CD4-positive, alpha-beta T cell treated with Interleukin-12 subunit alpha and Interleukin-12 subunit beta, for 1 hour (primary cell): ENCODE data around the gene EMP1.

ENCODE experiments used
- DNase-seq: peaks from one replicate; pipeline ENCODE4 v3.0.0-alpha.2; 2020

EMP1 gene

GRCh38 chr12:13223941-13224340 lies 27.4 kb downstream of the EMP1 start:
- no peak for DNase-seq

- no peak for DNase-seq
Observed at GRCh38 chr12:13227191-13227590, 30.7 kb downstream of the EMP1 start.

- no peak for DNase-seq
Observed at GRCh38 chr12:13228579-13228978, 32.1 kb downstream of the EMP1 start.

GRCh38 chr12:13229504-13229903 lies 33.0 kb downstream of the EMP1 start:
- no peak for DNase-seq

GRCh38 chr12:13230500-13230899 lies 34.0 kb downstream of the EMP1 start:
- DNase-seq: no peak

GRCh38 chr12:13233830-13234641 lies 37.5 kb downstream of the EMP1 start:
- DNase-seq: peak; percentile 36

GRCh38 chr12:13238204-13238603 lies 41.7 kb downstream of the EMP1 start:
- DNase-seq: no peak

GRCh38 chr12:13241833-13242488 lies 45.4 kb downstream of the EMP1 start:
- no peak for DNase-seq

GRCh38 chr12:13242936-13243335 lies 46.4 kb downstream of the EMP1 start:
- no peak for DNase-seq

- no peak for DNase-seq
Observed at GRCh38 chr12:13243516-13244070, 47.1 kb downstream of the EMP1 start.

GRCh38 chr12:13247596-13247995 lies 51.1 kb downstream of the EMP1 start:
- DNase-seq: no peak

- no peak for DNase-seq
Observed at GRCh38 chr12:13248964-13249363, 52.4 kb downstream of the EMP1 start.

GRCh38 chr12:13250416-13250815 lies 53.9 kb downstream of the EMP1 start:
- DNase-seq: no peak

GRCh38 chr12:13251521-13251920 lies 55.0 kb downstream of the EMP1 start:
- no peak for DNase-seq

GRCh38 chr12:13252024-13252423 lies 55.5 kb downstream of the EMP1 start:
- DNase-seq: no peak

GRCh38 chr12:13252616-13253015 lies 56.1 kb downstream of the EMP1 start:
- DNase-seq: no peak

GRCh38 chr12:13253966-13254760 lies 57.6 kb downstream of the EMP1 start:
- DNase-seq: no peak

GRCh38 chr12:13255792-13256691 lies 59.5 kb downstream of the EMP1 start:
- peak; percentile 68 for DNase-seq

- DNase-seq: no peak
Observed at GRCh38 chr12:13256692-13257045, 60.1 kb downstream of the EMP1 start.

GRCh38 chr12:13257356-13257875 lies 60.9 kb downstream of the EMP1 start:
- DNase-seq: no peak

- no peak for DNase-seq
Observed at GRCh38 chr12:13258197-13258596, 61.7 kb downstream of the EMP1 start.

- no peak for DNase-seq
Observed at GRCh38 chr12:13258717-13259119, 62.2 kb downstream of the EMP1 start.
